NCI-H187 (cell line): ENCODE data around the gene BLCAP.
"Not testable (repeated sequence)": the region's sequence is repeated elsewhere in the genome, so short reads cannot be mapped to it uniquely, and the experiment has no call there.

Experiments
- DNase-seq, 2 experiments: peaks; one replicate each; lab custom pipeline; 2025; lab: John Stamatoyannopoulos, UW

The BLCAP gene

GRCh38 chr20:37556538-37556937 is 28.9 kb upstream of the BLCAP start:
- DNase-seq: no peak

- DNase-seq: not testable (repeated sequence)
These were observed 27.1 kb upstream of the BLCAP start for GRCh38 chr20:37554721-37555298.

GRCh38 chr20:37552415-37552814 is 24.7 kb upstream of the BLCAP start:
- no peak for DNase-seq

- not testable (repeated sequence) for DNase-seq
These were observed 24.0 kb upstream of the BLCAP start for GRCh38 chr20:37551660-37552059.

GRCh38 chr20:37550101-37550920 is 22.6 kb upstream of the BLCAP start:
- not testable (repeated sequence) for DNase-seq

GRCh38 chr20:37547912-37548311 is 20.2 kb upstream of the BLCAP start:
- no peak for DNase-seq

- no peak for DNase-seq
These were observed 17.8 kb upstream of the BLCAP start for GRCh38 chr20:37545516-37545915.

GRCh38 chr20:37544386-37544785 is 16.7 kb upstream of the BLCAP start:
- DNase-seq: no peak

GRCh38 chr20:37543828-37544227 is 16.2 kb upstream of the BLCAP start:
- no peak for DNase-seq

GRCh38 chr20:37542281-37542680 is 14.6 kb upstream of the BLCAP start:
- DNase-seq: no peak

- no peak for DNase-seq
These were observed 13.7 kb upstream of the BLCAP start for GRCh38 chr20:37541326-37541725.

- DNase-seq: not testable (repeated sequence)
These were observed 13.2 kb upstream of the BLCAP start for GRCh38 chr20:37540838-37541237.

- DNase-seq: no peak
These were observed 12.3 kb upstream of the BLCAP start for GRCh38 chr20:37540001-37540400.

GRCh38 chr20:37539424-37539823 is 11.7 kb upstream of the BLCAP start:
- no peak for DNase-seq

GRCh38 chr20:37538003-37538402 is 10.3 kb upstream of the BLCAP start:
- DNase-seq: no peak

GRCh38 chr20:37537505-37537904 is 9.8 kb upstream of the BLCAP start:
- no peak for DNase-seq

- no peak for DNase-seq
These were observed 7.9 kb upstream of the BLCAP start for GRCh38 chr20:37535443-37536132.

GRCh38 chr20:37534401-37535157 is 6.9 kb upstream of the BLCAP start:
- peak; percentile 55 to 75 for DNase-seq

- no peak for DNase-seq
These were observed 5.6 kb upstream of the BLCAP start for GRCh38 chr20:37533154-37533715.

GRCh38 chr20:37531856-37532255 is 4.2 kb upstream of the BLCAP start:
- no peak for DNase-seq

- no peak for DNase-seq
These were observed 3.0 kb upstream of the BLCAP start for GRCh38 chr20:37530696-37531095.
